C1 segment of cervical spinal cord (tissue), 14 donors: ENCODE measurements around the gene AMBRA1.
"Not testable (repeated sequence)": the region's sequence is repeated elsewhere in the genome, so short reads cannot be mapped to it uniquely, and the experiment has no call there.

ENCODE experiments used
- DNase-seq, 14 donors: peaks; one replicate each; lab custom pipeline; 2025; lab: John Stamatoyannopoulos, UW

Gene AMBRA1

DNA sequence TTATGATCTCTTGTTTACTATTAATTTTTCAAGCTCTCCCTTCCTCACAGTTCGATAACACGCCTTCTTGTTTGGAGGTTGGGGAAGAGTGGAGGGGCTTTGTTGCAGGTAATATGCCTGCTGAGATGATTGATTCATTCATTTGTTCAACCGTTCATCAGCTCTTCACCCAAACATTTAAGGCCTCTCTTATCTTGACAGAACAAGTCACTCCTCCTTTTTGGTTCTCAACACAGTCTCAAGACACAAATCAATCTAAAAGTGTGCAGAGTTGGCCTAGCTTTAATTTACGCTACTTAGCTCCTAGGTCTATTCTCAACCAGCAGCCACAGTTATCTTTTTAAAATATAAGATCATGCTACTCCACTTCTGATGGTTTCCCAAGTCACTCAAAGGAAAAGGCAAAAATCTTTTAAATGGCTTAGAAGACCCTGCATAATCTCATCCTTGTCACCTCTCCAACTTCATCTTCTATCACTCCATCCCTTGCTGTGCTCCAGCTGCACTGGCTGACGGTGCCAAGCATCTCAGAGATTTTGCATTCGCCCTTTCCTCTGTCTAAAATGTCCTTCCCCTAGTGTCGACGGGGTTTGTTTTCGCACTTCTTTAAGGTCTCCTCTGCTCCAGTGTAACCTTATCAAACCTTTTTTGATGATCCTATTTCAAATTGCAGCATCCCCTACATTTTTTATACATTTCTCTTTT is 60.3 kb downstream of the AMBRA1 start:
- DNase-seq = peak in 1 of 14 donors; percentile 60

DNA sequence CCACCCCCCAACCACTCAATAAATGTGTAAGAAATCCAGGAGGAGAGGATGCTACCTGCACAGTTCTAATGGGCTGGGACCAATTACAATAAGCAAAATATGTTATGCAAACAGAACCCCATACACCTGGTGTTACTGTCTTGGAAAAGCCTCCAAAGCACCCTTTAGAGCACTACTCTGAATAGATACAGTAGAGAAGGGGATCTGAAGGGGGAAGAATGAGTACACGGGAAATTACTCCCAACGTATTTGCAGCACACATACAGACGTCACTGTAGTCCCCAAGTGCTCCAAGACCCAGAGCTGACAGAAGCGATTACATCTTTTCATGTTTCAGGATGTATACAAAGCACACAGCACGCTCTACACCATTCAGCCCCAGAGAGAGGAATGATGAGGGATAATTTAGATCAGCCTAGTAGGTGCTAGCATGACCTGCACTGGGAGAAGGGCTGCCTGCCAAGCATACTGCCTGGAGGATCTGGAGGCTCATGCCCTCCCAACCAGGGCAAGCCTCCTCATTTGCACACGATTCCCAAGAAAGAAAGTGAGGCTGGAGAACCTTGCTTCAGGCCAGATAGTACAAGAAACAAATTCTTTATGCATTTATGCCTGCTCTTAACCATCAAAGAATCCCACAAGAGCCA is 63.8 kb downstream of the AMBRA1 start:
- DNase-seq = peak in 1 of 14 donors; percentile 27

DNA sequence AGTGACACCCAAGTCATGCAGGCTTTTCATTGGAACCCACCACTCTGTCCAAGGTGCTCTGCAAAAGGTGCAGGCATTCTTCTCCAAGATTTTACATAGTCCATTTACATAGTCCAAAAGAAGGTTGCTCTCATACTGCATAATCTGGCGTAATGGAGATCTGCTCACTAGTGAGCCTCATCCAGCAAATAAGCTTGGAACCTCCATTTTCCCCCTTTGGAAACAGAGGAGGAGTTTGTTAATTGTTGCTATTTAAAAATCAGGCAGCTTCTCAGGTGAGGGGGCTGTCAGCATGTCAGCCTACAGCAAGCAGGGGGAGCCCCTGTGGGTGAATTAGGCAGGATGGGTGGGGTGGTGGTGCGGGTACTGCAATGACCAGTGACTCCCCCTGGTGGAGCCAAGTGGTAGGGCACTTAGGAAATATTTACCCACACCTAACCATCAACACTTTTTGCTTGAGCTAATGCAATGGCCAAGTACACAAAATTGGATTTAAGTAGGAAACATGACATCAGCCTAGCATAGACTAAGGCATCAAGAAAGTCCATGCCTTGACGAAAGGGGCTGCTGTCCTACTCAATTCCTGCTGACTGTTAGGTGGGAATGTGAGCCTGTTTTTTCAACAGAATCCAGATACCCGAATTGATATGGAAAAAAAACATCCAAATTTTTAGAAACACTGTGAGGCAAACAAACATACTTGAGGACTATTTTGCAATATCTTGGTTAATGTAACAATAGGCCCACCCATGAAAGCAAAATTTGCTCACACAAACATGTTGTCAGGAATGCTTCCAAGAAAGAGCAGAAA is 64.5 kb downstream of the AMBRA1 start:
- DNase-seq = peak in 5 of 14 donors; percentile 5 to 29 (median 16)

DNA sequence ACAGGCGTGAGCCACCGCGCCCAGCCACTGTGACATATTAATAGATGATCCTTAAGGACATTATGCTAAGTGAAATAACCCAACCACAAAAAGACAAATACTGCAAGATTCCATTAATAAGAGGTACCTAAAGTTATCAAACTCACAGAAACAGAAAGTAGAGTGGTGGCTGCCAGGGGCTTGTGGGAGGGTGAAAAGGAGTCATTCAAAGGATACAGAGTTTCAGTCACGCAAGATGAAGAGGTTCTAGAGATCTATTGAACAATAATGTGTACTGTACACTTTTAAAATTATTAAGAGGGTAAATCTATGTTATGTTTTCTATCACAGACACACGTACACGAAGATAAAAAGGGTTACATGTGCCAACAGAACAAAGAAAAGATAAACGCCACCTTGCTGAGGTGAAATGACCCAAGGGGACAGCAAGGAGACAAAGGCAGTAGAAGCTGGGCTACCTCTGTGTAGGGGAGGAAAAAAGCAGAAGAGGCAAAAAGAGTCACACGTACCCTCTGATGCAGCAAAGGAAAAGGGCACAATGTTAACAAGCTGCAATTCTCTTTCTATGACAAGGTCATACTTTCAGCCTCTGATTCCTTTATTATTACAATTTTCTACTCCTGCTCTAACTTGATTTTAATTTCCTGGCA is 65.3 kb downstream of the AMBRA1 start:
- DNase-seq = no peak

DNA sequence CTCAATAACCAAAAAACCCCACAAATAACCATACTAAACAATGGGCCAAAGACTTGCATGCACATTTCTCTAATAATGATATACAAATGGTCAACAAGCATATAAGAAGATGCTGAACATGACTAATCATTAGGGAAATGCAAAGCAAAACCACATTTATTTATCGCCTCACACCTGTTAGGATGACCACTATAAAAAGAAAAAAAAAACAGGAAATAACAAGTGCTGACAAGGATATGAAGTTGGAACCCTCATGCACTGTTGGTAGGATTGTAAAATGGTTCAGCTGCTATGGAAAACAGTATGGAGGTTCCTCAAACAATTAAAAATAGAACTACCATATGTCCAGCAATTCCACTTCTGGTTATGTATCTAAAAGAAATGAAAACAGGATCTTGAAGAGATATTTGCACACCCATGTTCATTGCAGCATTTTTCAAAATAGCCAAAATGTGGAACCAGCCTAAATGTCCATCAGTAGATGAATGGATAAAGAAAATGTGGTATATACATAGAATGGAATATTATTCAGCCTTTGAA is 66.2 kb downstream of the AMBRA1 start:
- DNase-seq = no peak

DNA sequence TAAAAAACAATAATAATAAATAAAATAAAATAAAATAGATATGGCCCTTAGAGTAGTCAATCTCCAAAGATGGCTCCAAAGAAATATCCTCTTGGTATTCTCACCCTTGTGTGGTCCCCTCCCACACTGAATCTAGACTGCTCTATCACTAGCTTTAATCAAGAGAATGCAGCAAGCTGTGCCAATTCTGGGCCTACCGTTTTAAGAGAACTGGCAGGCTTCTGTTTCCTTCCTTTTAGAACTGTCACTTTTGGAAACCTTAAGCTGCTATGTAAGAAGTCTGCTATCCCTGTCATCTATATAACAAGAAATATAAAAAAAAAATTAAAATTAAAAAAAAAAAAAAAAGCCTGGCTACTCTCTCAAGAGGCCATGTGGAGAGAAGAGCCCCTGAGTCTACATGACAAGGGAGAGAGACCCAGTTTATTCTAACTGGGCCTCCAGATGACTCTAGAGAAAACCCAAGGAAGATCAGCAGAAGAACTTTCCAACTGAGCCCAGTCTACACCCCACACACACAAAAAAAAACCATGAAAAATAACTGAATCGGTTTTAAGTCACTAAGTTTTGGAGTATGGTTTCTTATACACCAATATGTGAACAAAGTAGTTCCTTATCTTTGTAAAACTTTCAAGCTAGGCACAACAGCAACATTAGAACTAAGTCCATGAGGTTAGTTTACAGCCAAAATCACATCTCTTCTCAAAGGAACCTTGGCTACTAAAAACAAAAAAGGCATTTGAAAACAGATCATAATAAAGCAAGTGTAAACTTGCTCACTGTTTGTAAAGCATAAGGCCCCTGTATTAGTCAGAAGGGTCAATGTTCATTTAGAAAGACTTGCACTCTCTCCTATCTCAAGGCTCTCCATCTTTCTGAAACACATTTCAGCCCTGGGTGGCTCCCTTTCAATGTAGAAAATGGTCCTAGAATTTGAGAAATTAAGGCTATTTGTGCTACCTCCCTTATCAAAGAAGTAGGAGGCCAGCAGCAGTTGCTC is 67.3 kb downstream of the AMBRA1 start:
- DNase-seq = no peak

DNA sequence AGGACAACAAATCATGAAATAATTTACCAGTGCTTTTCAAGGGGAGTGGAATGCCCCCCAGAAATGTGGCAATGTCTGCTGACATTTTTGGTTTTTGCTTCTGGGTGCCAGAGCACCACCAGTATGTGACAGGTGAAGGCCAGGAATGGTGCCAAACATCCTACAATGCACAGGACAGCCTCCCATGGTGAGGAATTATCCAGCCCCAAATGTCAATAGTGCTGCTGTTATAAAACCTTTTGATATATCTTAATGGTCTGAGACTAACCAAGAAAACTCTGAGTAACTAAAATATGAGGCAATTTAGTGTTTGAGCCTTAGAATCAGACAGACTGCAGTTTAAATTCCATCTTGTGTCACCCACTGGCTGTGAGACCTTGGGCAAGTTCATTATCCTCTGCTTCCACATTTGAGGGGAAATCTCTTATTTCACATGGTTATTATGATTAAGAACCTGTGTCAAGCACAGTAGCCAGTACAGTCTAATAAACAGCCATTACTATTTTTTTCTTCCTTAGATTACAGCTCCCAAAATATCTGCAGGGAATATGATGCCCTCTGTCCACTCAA is 69.5 kb downstream of the AMBRA1 start:
- DNase-seq = no peak

DNA sequence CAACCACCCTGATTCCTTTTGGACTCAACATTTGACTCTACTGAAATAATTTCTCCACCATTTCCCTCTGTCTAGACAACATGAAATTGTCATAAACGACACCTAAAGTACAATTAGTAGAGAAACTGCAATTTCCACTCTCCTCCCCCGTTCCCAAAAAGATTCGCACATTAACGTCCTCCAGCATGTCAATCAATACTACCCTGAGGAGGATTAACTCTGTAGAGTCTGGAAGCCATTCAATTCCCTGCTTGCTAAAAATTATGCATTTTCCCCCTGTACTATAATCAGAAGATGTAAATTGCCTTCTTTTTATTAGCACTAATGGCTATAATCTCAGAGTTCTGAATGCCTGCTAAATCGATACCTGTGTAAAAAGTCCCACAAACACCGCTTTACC is 70.5 kb downstream of the AMBRA1 start:
- DNase-seq = no peak

DNA sequence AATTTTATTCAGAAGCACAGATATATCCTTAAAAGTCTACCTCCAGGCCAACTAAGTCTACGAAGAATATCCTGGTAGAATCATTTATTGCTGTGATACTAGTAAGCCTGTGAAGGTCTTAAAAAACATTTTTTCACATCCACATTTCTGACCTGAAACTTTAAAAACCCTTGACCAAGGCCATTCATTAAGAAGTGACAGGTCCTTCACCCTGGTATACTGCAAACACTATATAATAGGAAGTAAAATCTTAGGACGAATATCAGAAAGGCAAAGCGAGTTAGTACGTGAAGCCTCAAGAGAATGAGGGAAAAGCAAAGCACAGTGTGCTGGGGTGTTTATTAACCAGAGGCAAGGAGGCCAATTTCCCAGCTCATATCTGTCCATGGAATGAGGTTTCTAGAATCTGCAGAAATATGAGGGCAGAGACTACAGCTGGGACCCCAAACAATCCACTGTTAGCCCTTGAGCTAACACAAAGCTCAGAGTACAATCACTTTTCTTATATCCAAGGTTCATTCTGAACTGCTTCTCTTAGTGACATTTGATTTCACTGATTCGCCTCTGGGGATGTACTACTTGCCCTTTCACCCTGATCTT is 71.0 kb downstream of the AMBRA1 start:
- no peak for DNase-seq

DNA sequence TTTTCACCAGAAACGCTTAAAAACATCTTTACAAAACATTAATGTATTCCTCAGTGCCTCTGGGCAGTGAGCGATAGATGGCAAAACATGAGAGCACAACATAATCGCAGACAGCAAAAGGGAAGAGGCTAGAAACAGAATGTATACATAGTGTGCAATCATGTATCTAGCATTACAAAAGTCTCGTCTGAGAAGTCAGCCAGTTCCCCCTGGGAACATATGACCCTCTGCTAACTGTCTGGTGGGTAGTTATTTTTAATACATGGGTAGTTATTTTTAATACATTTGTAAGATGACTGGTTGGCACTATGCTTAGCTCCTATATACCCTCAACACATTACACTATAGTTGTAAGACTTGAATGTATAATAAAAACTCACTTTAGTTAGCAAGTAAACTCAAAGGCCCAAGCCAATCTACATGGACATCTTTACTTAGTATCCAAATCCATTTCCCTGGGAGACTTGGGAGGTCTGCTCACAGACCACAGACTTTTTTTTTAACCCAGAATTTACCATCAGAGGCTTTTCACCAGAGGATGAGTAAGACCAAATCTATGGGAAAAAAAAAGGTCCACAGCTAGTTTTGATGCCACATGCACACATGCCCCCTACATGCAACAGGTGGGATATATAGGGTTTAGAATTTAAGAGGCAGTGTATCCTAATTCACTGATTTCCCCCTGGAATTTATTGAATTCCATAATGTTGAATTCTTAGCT is 71.7 kb downstream of the AMBRA1 start:
- DNase-seq = no peak

DNA sequence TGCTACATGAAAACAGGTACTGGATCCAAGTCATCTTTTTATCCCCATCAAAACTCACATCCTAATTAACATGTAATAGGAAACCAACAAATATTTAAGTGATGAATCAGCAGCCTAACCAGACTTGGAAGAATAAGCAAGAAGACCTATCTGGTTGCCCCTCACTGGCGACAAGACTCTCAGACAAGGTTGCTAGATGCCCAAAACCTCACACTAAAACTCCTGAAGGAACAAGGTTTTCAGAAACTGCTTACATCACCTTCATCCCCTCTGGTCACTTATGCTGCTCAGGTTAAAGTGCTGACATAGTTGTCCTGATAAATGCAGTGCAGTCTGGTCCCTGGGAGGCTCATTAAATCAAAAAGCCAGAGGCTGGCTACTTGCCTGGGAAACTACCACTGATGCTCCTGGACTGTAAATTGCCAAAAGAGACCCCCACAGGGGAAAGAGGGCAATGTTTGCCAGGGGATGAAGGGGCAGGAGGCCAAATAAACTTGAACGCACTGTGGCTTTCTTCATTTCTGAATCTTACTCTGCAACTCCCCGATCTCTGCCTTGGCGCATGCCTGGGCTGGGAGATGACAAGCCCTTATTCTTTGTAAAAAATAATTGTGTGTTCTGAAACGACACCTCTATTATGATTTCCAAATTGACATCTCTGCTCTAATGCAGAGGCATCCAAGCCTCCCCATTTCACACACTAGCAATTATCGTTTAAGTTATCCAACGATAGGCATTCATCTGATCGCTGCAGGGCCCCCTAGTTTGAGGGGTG is 72.7 kb downstream of the AMBRA1 start:
- DNase-seq = peak in 1 of 14 donors; percentile 30

DNA sequence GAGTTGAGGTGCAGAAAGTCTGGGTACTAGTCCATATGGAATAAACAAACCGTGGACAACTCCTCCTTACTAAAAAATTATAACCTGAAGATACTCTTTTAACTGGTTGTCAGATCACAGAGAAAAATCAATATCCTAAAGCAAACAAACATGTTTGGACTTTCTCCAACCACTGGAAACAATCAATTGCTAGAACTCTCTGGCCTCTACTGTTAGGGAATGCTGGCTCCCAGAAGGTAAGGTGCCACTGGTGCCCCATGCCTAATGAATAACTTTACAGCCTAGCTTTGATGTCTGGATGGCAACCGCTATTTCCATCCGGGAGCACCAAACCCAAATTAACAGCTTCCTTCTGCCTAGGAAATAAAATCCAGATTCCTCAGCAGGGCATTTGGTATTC is 74.5 kb downstream of the AMBRA1 start:
- no peak for DNase-seq

DNA sequence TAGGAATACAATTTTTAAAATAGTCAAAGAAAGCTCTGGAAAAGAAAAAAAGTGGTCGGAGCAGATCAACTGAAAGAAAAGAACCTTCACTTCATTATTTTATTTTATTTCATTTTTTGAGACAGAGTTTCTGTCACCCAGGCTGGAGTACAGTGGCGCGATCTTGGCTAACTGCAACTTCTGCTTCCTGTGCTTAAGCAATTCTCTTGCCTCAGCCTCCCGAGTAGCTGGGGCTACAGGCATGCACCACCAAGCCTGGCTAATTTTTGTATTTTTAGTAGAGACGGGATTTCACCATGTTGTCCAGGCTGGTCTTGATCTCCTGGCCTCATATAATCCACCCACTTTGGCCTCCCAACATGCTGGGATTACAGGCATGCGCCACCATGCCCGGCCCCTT is 74.9 kb downstream of the AMBRA1 start:
- DNase-seq = not testable (repeated sequence)

DNA sequence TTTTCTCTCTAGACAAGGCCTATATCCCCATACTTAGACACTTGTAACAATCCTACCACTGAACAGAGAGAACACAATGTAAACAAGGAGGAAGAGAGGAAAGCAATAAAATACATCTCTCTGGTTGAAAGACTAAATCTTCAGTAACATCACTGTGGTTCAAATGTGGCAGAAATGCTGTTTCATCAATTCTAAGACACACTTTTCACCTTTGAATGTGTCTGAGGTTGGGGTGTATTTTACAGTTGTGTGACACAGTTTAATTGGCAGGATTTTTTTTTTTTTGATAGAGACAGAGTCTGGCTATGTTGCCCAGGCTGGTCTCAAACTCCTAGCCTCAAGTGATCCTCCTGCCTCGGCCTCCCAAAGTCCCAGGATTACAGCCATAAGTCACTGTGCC is 79.5 kb downstream of the AMBRA1 start:
- DNase-seq = no peak

DNA sequence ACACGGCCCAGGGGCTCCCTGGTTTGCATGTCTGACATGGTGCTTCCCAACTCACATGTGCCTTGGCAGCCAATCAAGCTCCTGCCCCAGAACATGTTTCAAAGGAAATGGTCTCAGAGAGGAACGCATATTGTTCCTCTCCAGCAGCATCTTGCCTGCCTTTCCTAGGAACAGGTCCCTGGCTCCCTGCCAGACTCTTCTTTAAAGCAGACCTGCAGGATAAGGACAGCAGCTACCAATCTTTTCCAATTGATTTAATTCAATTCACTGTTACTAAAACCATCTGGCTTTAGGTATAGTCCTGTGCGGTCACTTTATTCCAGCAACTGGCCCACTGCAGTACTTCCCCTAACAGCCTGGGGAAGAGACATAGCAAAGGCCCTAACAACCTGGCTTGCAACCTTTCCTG is 79.9 kb downstream of the AMBRA1 start:
- peak in 3 of 14 donors; percentile 9 to 87 (median 14) for DNase-seq

DNA sequence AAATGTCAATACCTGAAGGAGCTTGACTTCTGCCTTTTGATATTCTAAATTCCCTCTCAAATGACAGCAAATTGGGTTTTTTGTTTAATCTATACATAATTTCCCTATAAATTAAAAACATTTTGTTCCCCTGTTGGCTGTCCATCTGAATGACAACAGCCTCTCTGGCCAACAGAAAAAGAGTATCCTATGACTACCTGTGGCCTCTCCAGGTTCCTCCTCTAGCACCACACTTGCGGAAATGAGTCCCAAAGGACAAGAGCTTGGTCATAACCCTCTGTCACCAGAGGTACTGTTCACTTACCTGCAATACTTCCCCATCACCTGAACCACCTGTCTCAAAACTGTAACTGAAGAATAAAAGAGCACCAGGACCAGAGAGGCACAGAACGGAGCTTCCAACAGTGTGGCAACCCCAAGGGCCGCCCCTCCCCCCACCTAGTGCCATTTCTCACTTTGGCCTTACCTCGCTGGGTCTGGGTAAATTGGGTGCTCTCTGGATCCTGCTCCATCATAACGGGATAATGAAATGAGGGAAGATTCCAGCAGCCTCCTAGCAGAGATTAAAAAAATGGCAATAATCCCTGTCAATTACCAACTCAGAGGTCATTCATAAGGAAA is 81.5 kb downstream of the AMBRA1 start:
- DNase-seq = no peak

DNA sequence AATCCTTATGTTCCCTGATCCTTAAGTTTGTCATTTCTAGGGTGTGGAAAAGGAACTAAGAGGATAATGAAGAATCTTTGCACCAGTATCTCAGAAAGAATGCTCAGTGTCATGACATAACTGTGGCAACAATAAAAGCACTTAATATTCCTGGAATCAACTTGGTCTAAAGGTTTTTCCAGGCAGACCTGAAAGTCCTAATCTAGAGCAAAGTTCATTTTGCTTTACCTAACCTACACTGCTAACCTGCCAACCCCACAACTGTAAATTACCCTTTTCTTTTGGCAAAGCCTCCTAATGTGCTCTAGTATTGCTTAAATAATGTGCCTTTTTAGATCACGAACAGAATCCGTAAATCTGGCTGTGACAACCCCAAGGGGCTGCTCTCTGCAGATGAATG is 82.5 kb downstream of the AMBRA1 start:
- no peak for DNase-seq

DNA sequence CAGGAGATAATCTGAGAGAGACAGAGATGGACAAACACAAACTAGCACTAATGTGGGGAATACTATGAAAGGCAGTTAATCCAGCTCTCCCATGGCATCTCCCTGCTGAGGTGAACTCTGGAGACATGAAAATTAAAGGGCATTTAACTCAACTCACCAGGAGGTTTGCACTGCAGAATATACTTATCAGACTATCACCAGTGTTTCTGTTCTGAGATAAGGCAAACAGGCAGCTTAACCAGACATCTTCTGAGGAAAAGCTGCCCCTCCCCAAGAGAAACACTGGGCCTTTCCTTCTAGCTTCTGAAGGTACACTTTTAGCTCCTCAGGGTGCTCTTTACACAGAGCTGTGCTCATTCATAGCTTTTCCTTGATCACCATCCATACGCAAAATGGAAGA is 85.5 kb downstream of the AMBRA1 start:
- DNase-seq = no peak
